ENCODE results near the gene PRTFDC1.
"Not testable (repeated sequence)": the region's sequence is repeated elsewhere in the genome, so short reads cannot be mapped to it uniquely, and the experiment has no call there.

PRTFDC1 gene

GRCh38 chr10:24963521-24964041 is 11.2 kb upstream of the PRTFDC1 start:
- no peak for FAIRE-seq

DNA sequence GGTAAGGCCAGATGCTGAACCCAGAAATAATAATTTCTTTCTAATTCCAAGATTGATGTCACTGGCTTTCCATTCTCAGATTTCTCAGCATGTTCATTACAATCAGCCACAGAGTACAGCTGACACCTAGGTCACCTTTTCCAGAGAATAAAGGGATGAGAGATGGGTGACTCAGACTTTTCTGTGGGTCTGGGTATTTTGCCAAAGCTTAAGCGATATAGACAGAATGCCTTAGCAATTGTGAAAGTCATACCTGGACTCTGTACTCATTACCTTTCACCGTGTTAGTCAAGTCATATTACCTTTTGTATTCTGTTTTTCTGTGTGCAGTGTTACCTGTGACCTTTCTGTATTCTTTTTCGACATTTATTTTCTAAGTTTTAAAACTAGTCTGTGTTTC is 10.6 kb upstream of the PRTFDC1 start:
- peak; percentile 21 for FAIRE-seq

GRCh38 chr10:24961582-24961981 is 9.2 kb upstream of the PRTFDC1 start:
- FAIRE-seq = no peak

DNA sequence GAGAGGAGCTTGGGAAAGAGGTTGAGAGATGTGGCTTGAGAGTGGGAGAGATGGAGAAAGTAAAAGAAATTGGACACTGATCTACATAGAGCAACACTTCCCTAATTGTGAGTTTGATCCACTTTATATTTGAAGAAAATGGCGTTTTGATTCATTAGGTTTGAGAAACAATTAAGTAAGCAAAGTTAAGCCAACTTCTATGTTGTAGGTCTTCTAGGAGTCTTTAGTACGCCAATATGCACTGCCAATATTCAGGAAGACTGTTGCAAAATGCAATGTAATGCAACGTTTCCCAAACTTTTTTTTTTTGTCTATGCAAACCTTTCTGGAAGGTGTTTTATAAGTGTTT is 7.0 kb upstream of the PRTFDC1 start:
- FAIRE-seq = no peak

DNA sequence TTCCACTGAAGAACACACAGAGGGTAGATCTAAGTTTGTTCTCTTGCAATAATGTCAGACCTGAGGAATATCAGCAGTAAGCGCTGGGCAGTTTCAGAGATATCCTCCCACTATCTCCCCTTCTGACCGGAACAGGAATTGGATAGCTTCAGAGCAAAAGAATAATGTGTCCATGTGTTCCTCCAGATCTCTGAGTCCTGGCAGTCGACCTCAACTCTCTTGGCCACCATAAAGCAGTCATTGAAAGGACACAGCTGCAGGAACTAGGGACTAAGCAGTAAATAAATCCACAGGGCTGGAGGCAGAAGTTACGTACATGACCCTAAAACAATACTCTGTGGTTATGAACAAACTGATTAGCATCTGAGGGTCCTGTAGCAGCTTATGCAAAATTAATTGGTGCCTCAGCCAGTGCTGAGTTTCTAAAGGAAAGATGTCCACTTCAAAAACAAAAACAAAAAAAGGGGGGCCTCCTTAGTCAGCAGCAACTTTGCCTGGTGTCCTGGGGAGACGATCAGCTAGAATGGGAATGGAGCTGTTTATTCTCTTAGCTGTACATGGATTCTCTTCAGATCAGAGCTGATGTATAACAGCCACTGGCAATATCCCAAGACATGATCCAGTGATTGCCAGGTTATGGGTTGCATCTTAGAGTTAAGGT is 6.4 kb upstream of the PRTFDC1 start:
- FAIRE-seq = no peak

GRCh38 chr10:24958091-24958720 is 5.8 kb upstream of the PRTFDC1 start:
- peak; percentile 55 for FAIRE-seq

GRCh38 chr10:24957624-24958051 is 5.2 kb upstream of the PRTFDC1 start:
- not testable (repeated sequence) for FAIRE-seq

GRCh38 chr10:24953675-24954074 is 1.3 kb upstream of the PRTFDC1 start:
- FAIRE-seq = no peak

- no peak for FAIRE-seq
These were observed 570 bp upstream of the PRTFDC1 start for GRCh38 chr10:24952707-24953645.

DNA sequence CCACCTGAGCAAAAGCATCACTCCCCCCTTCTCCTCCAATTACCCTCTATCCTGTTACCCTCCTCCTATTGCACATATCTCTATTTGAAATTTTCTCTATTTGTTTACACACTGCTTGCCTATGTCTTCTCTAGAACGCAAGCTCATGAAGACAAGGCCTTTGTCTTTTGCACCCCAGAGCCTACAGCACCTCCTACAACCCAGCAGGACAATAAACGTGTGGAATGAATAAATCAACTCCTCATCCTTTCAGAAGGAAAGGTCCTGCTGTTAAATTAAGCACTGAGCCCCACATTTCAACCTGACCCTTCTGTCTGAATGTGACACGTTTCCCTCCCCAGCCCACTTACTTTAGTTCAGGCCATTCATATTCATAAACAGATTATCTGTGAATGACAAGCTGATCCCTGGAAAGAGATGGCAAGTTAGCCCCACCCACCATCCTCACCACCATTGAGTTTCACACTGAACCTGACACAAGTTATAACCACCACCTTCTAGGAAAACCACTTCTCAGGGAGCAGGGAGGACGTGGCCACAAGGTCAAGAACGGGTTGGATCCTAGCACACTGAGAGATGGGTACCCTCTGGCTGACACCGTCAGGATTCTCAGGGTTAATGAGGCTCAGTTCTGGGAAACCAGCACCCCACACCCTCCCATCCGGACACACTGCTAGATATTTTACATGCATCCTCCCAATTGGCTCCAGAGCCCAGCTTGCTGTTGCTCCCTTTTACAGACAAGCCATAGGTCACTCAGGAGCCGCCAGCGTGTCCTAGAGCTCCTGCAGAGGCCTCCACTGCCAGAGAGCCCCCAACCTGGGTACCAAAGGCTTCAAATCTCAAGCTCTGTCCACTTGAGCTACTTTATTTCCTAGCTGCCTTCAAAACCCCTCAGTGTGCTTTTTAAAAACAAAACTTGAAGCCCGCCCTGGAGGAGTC is 934 bp downstream of the PRTFDC1 start:
- FAIRE-seq = no peak

- no peak for FAIRE-seq
These were observed 2.0 kb downstream of the PRTFDC1 start for GRCh38 chr10:24950439-24950838.

GRCh38 chr10:24949616-24950015 is 2.8 kb downstream of the PRTFDC1 start:
- no peak for FAIRE-seq

GRCh38 chr10:24947304-24948097 is 4.9 kb downstream of the PRTFDC1 start:
- no peak for FAIRE-seq

GRCh38 chr10:24944512-24945255 is 7.7 kb downstream of the PRTFDC1 start:
- FAIRE-seq = no peak

GRCh38 chr10:24938525-24938924 is 13.9 kb downstream of the PRTFDC1 start:
- FAIRE-seq = no peak

GRCh38 chr10:24938076-24938475 is 14.3 kb downstream of the PRTFDC1 start:
- FAIRE-seq = no peak

DNA sequence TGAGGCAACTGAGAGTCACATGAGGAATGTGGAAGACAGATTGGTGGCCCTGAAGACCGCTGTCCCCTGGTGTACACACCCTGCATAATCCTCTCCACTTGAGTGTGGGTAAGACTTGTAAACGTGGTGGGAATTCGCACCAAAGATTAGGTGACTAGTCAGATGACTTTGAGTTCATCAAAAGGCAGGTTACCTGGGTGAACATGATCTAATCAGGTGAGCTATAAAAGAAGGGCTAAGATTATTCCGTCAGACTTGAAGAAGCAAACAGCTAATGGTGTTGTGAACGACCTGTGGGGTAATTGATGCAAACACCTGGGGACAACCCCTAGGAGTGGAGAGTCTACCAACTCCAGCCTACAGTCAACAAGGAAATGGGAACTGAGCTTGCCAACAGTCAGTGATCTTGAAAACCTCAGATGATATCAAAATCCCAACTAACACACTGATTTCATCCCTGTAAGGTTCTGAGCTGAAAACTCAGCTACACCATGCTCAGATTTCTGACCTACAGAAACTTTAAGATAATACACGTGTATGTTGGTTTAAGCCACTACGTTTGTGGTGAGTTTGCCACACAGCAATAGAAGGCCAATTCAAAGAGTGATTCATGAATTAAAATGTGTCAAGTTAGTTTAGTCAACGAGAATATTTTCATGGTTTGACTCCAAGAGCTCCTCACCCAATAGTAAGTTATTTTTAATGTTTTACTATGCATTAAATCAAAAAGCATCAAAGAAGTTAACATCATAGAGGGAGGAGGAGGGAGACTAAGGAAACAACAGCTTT is 16.7 kb downstream of the PRTFDC1 start:
- FAIRE-seq = no peak

DNA sequence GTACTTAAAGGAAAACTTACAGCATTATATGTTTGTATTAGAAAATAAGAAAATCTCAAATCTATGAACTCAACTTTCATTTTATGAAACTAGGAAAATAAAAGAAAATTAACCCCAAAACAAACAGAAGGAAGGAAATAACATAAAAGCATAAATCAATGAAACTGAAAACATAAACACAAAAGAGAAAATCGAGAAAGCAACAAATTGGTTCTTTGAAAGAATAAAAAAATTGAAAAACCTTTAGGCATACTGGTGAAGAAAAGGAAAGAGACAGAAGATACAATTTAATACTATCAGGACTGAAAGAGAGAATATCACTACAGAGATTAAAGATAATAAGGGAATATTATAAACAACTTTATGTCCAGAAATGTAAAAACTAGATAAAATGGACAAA is 21.2 kb downstream of the PRTFDC1 start:
- peak; percentile 5 for FAIRE-seq

DNA sequence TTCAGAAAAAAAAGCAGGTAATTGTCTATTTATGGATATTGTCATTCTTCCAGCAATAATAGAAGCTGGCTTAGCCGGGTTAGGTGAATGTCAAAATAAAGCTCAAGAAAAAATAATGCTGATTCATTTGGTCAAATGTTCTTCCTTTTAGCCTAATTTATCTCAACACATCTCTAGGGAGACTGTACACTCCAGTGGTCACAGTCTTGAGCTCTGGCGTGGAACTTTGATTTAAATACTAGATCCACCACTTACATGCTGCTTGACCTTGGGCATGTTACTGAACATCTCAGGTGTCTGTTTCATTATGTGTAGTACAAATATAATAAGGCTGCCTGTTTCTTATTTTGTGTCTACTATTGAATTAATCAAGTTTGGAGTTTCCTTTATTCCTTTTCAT is 22.0 kb downstream of the PRTFDC1 start:
- FAIRE-seq = no peak

- FAIRE-seq = no peak
These were observed 22.5 kb downstream of the PRTFDC1 start for GRCh38 chr10:24929904-24930303.

All from islet of Langerhans (tissue), 1 donor.